Activated CD4-positive, alpha-beta T cell treated with anti-CD3 and anti-CD28 coated beads, Interleukin-2, amount 10 ng/mL, durations not matched to agents 7 days and 5 days (primary cell): ENCODE data around the gene GPR107. TPM values are rescaled to one million over a fixed set of nuclear protein-coding genes. Genes with fewer than 3 reads are reported as not detected.

ENCODE experiments used
- CTCF ChIA-PET: fragments of 350-600 bp; sonication (Branson Sonifier 250); formaldehyde crosslinking; loops from one replicate; lab custom pipeline; 2021; ENCODE audit warnings: antibody characterized with exemption; lab: Charles Lee
- POLR2A ChIA-PET: fragments of 350-600 bp; sonication (Branson Sonifier 250); formaldehyde crosslinking; loops from one replicate; lab custom pipeline; 2021; ENCODE audit warnings: antibody characterized with exemption; lab: Charles Lee
- DNase-seq: peaks from one replicate; pipeline ENCODE4 v3.0.0-alpha.2; 2020
- H3K27ac Mint-ChIP-seq: one replicate; pipeline ENCODE4 v1.8.0; 2021; ENCODE audit warnings: mild to moderate bottlenecking, moderate library complexity, mixed read lengths
- H3K27me3 Mint-ChIP-seq: one replicate; pipeline ENCODE4 v1.8.0; 2021; ENCODE audit warnings: mixed read lengths
- H3K36me3 Mint-ChIP-seq: one replicate; pipeline ENCODE4 v1.8.0; 2021; ENCODE audit warnings: low read depth, mixed read lengths
- H3K4me1 Mint-ChIP-seq: one replicate; pipeline ENCODE4 v1.8.0; 2021; ENCODE audit warnings: mixed read lengths
- H3K4me3 Mint-ChIP-seq: one replicate; pipeline ENCODE4 v1.8.0; 2021; ENCODE audit warnings: mild to moderate bottlenecking, moderate library complexity, mixed read lengths
- H3K9me3 Mint-ChIP-seq: one replicate; pipeline ENCODE4 v1.8.0; 2021; ENCODE audit warnings: mixed read lengths
- total RNA-seq, 2 experiments: library from RNA; stranded (reverse); gene quantifications; one replicate each; pipeline ENCODE4 v1.2.3, GENCODE V29; 2021

The GPR107 gene
- total RNA-seq, 2 experiments from 2014 or later = 21.7 to 22.1 TPM

DNA sequence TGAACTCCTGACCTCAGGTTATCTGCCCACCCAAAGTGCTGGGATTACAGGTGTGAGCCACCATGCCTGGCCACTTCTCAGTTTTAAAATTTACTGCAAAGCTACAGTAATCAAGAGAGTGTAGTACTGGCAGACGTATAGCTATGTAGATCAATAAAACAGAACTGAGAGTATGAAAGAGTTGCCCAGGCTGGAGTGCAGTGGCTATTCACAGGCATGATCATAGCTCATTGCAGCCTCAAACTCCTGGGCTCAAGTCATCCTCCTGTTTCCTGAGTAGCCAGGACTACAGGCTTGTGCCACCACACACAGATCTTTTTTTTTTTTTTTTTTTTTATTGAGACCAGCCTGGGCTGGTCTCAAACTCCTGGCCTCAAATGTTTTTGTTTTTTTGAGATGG lies 92.0 kb downstream of the GPR107 start:
- Mint-ChIP-seq H3K27me3 (peaks cover 21% of the 10 kb centered on the region), H3K9me3 (no peaks in the 10 kb centered on the region), H3K4me1 (peaks cover 13% of the 10 kb centered on the region), H3K27ac (no peak overlapping the region), H3K4me3 (no peak overlapping the region), H3K36me3 (no peaks in the 10 kb centered on the region)
- no peak for DNase-seq
- POLR2A ChIA-PET = interaction anchor here (0.6 kb wide), 1 partner anchor 1835 kb away, joined by 4 read pairs; no protein-coding TSS in a partner anchor
- CTCF ChIA-PET = interaction anchor here (0.6 to 0.9 kb wide), 4 partner anchors 10 to 104 kb away, joined by 3 to 4 read pairs (median 3); no protein-coding TSS in a partner anchor

DNA sequence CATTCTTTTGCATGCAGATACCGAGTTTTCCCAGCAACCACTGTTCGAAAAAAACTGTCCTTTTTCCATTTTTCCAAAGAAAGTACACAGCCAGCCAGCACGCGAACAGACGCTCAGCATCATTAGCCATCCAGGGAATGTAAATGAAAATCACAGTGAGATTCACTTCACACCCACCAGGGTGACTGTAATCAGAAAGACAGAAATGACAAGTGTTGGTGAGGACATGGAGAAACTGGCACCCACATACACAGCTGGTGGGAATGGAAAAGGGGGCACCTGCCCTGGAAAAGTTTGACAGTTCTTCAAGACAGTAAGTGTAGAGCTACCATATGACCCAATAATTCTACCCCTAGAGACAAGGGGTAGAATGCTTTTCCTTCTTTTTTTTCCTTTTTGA lies 93.5 kb downstream of the GPR107 start:
- peaks cover 10% of the 10 kb centered on the region for H3K4me1 Mint-ChIP-seq
- no peaks in the 10 kb centered on the region for H3K9me3 Mint-ChIP-seq
- no peak overlapping the region for H3K4me3 Mint-ChIP-seq
- no peak overlapping the region for H3K27ac Mint-ChIP-seq
- no peaks in the 10 kb centered on the region for H3K36me3 Mint-ChIP-seq
- H3K27me3 Mint-ChIP-seq = peaks cover 21% of the 10 kb centered on the region
- POLR2A ChIA-PET = no interaction called here
- CTCF ChIA-PET = interaction anchor here (1.2 kb wide), 1 partner anchor 10 kb away, joined by 3 read pairs; no protein-coding TSS in a partner anchor
- no peak for DNase-seq

DNA sequence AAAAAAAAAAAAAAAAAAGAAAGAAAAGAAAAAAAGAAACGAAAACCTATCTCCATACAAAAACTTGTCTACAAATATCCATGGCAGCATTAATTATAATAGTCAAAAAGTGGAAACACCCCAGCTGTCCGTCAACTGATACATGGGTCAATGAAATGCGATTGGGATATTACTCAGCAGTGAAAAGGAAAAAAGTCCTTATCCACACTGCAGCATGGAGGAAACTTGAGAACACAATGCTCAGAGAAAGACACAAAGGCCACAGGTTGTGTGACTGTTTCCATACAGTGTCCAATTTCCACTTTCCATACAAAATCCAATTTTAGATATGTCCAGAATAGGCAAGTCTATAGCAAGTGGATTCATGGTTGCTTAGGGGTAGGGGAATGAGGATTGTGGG lies 94.2 kb downstream of the GPR107 start:
- H3K4me3 Mint-ChIP-seq = no peak overlapping the region
- peaks cover 10% of the 10 kb centered on the region for H3K4me1 Mint-ChIP-seq
- peaks cover 21% of the 10 kb centered on the region for H3K27me3 Mint-ChIP-seq
- CTCF ChIA-PET = interaction anchor here (0.6 kb wide), 1 partner anchor 32 kb away, joined by 3 read pairs; no protein-coding TSS in a partner anchor
- POLR2A ChIA-PET = no interaction called here
- no peaks in the 10 kb centered on the region for H3K36me3 Mint-ChIP-seq
- H3K27ac Mint-ChIP-seq = no peak overlapping the region
- DNase-seq = no peak
- H3K9me3 Mint-ChIP-seq = no peaks in the 10 kb centered on the region

DNA sequence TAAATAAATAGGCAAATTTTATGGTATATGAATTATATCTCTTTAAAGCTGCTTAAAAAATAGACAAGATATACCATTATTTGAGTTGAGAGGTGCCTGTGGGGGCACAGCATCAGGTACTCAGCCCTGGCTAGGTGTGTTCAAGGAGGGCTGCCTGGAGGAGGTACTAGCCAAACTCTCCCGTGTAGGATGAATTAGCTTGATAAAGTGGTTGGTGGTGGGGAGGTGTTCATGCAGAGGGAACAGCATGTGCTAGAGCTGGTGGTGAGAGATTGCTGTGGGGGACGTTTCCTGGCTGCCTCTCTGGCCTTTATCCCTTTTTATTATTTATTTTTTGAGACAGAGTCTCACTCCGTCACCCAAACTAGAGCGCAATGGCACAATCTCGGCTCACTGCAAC lies 95.3 kb downstream of the GPR107 start:
- ChIA-PET CTCF (interaction anchor here (0.6 to 0.7 kb wide), 2 partner anchors 347 to 1409 kb away, joined by 3 read pairs; no protein-coding TSS in a partner anchor), POLR2A (no interaction called here)
- Mint-ChIP-seq H3K9me3 (no peaks in the 10 kb centered on the region), H3K27ac (no peak overlapping the region), H3K27me3 (peaks cover 15% of the 10 kb centered on the region), H3K36me3 (no peaks in the 10 kb centered on the region), H3K4me3 (no peak overlapping the region), H3K4me1 (peaks cover 4% of the 10 kb centered on the region)
- no peak for DNase-seq

GRCh38 chr9:130149654-130150286 lies 96.1 kb downstream of the GPR107 start:
- no peak overlapping the region for H3K4me3 Mint-ChIP-seq
- no peak overlapping the region for H3K27ac Mint-ChIP-seq
- H3K27me3 Mint-ChIP-seq = peaks cover 11% of the 10 kb centered on the region
- H3K4me1 Mint-ChIP-seq = no peaks in the 10 kb centered on the region
- no peak for DNase-seq
- POLR2A ChIA-PET = interaction anchor here (0.7 kb wide), 1 partner anchor 20 kb away, joined by 3 read pairs; no protein-coding TSS in a partner anchor
- no peaks in the 10 kb centered on the region for H3K9me3 Mint-ChIP-seq
- CTCF ChIA-PET = interaction anchor here (0.8 kb wide), 1 partner anchor 9 kb away, joined by 3 read pairs; no protein-coding TSS in a partner anchor
- H3K36me3 Mint-ChIP-seq = no peaks in the 10 kb centered on the region

GRCh38 chr9:130150779-130151382 lies 97.2 kb downstream of the GPR107 start:
- no peaks in the 10 kb centered on the region for H3K4me1 Mint-ChIP-seq
- no peaks in the 10 kb centered on the region for H3K9me3 Mint-ChIP-seq
- no peak overlapping the region for H3K4me3 Mint-ChIP-seq
- no peak overlapping the region for H3K27ac Mint-ChIP-seq
- POLR2A ChIA-PET = no interaction called here
- DNase-seq = no peak
- H3K27me3 Mint-ChIP-seq = peaks cover 4% of the 10 kb centered on the region
- no peaks in the 10 kb centered on the region for H3K36me3 Mint-ChIP-seq
- CTCF ChIA-PET = interaction anchor here (0.8 kb wide), 1 partner anchor 10 kb away, joined by 3 read pairs; no protein-coding TSS in a partner anchor

GRCh38 chr9:130154816-130155215 lies 101.1 kb downstream of the GPR107 start:
- Mint-ChIP-seq H3K27me3 (no peaks in the 10 kb centered on the region), H3K36me3 (no peaks in the 10 kb centered on the region), H3K9me3 (no peaks in the 10 kb centered on the region), H3K4me3 (no peak overlapping the region), H3K27ac (no peak overlapping the region), H3K4me1 (no peaks in the 10 kb centered on the region)
- DNase-seq = no peak
- CTCF ChIA-PET = no interaction called here
- POLR2A ChIA-PET = no interaction called here

DNA sequence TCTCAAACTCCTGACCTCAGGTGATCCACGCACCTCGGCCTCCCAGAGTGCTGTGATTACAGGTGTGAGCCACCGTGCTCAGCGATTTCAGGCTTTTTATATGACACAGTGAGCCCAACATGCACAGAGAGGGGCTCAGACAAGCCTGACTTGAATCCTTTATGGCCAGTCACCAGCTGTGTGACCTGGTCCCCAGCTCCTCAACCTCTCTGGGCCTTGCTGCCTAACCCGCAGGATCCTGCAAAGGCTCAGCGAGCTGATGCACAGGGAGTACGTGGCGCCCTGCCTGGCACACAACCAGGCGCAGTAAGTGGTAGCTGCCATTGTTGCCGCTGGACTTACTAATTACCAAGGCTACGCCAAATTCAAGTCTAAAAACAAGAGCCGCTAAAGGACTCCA lies 101.9 kb downstream of the GPR107 start:
- ChIA-PET CTCF (interaction anchor here (1.2 kb wide), 1 partner anchor 10 kb away, joined by 4 read pairs; no protein-coding TSS in a partner anchor), POLR2A (no interaction called here)
- H3K4me3 Mint-ChIP-seq = no peak overlapping the region
- no peaks in the 10 kb centered on the region for H3K9me3 Mint-ChIP-seq
- no peaks in the 10 kb centered on the region for H3K36me3 Mint-ChIP-seq
- H3K27me3 Mint-ChIP-seq = no peaks in the 10 kb centered on the region
- no peaks in the 10 kb centered on the region for H3K4me1 Mint-ChIP-seq
- H3K27ac Mint-ChIP-seq = no peak overlapping the region
- no peak for DNase-seq

DNA sequence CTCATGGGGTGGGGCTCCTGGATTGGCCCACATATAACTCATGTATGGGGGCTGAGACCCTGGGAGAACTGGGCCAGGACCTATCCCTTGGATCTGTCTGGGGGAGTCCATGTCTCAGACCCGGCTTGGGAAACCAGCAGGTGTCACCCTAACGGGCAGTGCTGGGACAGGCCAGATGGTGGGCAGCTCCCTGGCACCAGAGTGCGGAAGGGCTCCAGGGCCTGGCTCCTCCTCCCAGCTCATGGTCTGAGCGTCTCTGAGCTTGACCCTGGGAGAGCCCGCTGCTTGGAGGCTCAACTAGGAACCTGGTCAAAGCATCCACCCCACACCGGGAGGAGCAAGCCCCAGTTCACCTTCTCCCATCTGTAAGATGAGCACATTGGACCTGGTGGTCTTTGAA lies 103.0 kb downstream of the GPR107 start:
- H3K27me3 Mint-ChIP-seq = no peaks in the 10 kb centered on the region
- no peak overlapping the region for H3K27ac Mint-ChIP-seq
- H3K9me3 Mint-ChIP-seq = no peaks in the 10 kb centered on the region
- DNase-seq = no peak
- CTCF ChIA-PET = interaction anchor here (0.5 to 1.2 kb wide), 3 partner anchors 10 to 17 kb away, joined by 3 to 4 read pairs (median 3); no protein-coding TSS in a partner anchor
- no peaks in the 10 kb centered on the region for H3K36me3 Mint-ChIP-seq
- POLR2A ChIA-PET = no interaction called here
- no peaks in the 10 kb centered on the region for H3K4me1 Mint-ChIP-seq
- no peak overlapping the region for H3K4me3 Mint-ChIP-seq

- H3K4me3 Mint-ChIP-seq = no peak overlapping the region
- no peak for DNase-seq
- no peaks in the 10 kb centered on the region for H3K9me3 Mint-ChIP-seq
- H3K4me1 Mint-ChIP-seq = no peaks in the 10 kb centered on the region
- ChIA-PET POLR2A (no interaction called here), CTCF (interaction anchor here (0.5 to 1.0 kb wide), 3 partner anchors 10 to 79 kb away, joined by 3 read pairs; no protein-coding TSS in a partner anchor)
- H3K27ac Mint-ChIP-seq = no peak overlapping the region
- no peaks in the 10 kb centered on the region for H3K36me3 Mint-ChIP-seq
- no peaks in the 10 kb centered on the region for H3K27me3 Mint-ChIP-seq
These were observed 103.4 kb downstream of the GPR107 start for GRCh38 chr9:130157079-130157478.

DNA sequence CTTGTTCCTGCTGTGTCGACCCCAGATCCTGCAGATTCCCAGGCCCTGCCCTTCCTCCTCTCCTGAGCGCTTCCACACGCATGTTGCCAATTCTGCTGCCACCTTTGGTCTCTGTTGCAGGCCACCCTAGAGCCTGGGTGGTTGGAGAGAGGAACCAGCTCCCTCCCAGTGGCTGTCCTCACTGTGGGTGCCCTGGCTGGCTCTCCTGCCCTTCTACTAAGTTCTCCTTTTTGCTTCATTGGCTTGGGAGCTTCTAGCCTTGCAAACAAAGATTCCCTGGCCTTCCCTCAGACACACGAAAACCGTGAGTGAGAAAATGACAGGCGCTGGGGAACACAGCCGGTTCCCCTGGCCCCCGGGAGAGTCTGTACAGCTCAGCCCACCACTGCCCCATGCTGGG lies 104.3 kb downstream of the GPR107 start:
- no peak overlapping the region for H3K4me3 Mint-ChIP-seq
- ChIA-PET POLR2A (no interaction called here), CTCF (no interaction called here)
- no peaks in the 10 kb centered on the region for H3K36me3 Mint-ChIP-seq
- H3K27me3 Mint-ChIP-seq = no peaks in the 10 kb centered on the region
- H3K4me1 Mint-ChIP-seq = no peaks in the 10 kb centered on the region
- DNase-seq = no peak
- no peaks in the 10 kb centered on the region for H3K9me3 Mint-ChIP-seq
- no peak overlapping the region for H3K27ac Mint-ChIP-seq

DNA sequence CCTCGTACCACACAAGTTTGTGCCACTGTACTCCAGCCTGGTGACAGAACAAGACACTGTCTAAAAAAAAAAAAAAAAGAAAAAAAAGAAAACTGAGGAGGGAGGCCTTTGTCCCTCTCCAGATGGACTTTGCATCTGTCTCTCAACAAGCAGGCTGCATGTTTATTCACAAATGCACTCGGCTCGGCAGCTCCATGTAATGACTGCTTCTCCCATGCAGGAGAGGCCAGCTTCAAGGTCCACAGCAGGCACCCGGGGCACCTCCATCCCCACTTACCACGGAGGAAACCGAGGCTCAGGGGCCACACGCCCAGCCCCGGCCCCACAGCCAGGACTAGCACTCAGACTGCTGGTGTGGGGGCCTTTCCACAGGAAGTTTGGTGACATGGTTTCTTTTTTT lies 105.4 kb downstream of the GPR107 start:
- H3K4me1 Mint-ChIP-seq = no peaks in the 10 kb centered on the region
- no peak overlapping the region for H3K27ac Mint-ChIP-seq
- ChIA-PET POLR2A (no interaction called here), CTCF (interaction anchor here (0.5 kb wide), 1 partner anchor 101 kb away, joined by 6 read pairs; no protein-coding TSS in a partner anchor)
- H3K9me3 Mint-ChIP-seq = no peaks in the 10 kb centered on the region
- DNase-seq = no peak
- H3K36me3 Mint-ChIP-seq = no peaks in the 10 kb centered on the region
- no peaks in the 10 kb centered on the region for H3K27me3 Mint-ChIP-seq
- no peak overlapping the region for H3K4me3 Mint-ChIP-seq
